Upper lobe of left lung (tissue), 4 donors: Measurements from ENCODE around the gene ARPC2.

Experiments used
- EP300 ChIP-seq, 4 donors: sonication (generic); formaldehyde crosslinking; IDR thresholded peaks; one replicate each; pipeline ENCODE4 v1.5.1; 2017; ENCODE audit warnings: antibody characterized with exemption in 4 of 4, control low read depth in 2 of 4
- POLR2A ChIP-seq, 4 donors: fragments of 450-650 bp; IDR thresholded peaks; one replicate each; pipeline ENCODE4 v1.5.1; 2016 to 2017; ENCODE audit warnings: antibody characterized with exemption in 4 of 4, mild to moderate bottlenecking in 2 of 4
- TF ChIP-seq, protein P1 (sequence below), 6 experiments: fragments of 450-650 bp in 4 of 6; fragments of 200-600 bp in 2 of 6; sonication (generic) in 2 of 6; IDR thresholded peaks; one replicate each; pipeline ENCODE4 v1.5.1; 2016 to 2019; ENCODE audit warnings: antibody characterized with exemption in 6 of 6

DNA sequence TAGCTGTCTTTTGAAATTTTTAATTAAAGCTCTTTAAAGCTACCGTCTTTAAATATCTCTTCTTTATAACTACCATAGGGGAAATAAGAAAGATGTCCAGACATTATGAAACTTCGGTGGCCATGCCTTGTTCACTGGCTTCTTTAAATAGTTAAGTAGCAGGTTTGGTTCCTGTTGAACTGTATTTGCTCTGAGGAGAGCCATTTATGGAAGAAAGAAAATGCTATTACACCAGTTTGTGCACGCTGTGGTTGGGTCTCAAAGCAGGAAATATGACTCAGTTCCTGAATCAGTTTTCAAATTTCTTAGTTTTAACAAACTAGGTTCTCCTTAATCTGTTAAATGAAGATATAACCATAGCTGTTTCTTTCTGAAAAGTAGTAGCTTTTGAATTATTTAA is 12.2 kb downstream of the ARPC2 start:
- TF ChIP-seq, protein P1, sequence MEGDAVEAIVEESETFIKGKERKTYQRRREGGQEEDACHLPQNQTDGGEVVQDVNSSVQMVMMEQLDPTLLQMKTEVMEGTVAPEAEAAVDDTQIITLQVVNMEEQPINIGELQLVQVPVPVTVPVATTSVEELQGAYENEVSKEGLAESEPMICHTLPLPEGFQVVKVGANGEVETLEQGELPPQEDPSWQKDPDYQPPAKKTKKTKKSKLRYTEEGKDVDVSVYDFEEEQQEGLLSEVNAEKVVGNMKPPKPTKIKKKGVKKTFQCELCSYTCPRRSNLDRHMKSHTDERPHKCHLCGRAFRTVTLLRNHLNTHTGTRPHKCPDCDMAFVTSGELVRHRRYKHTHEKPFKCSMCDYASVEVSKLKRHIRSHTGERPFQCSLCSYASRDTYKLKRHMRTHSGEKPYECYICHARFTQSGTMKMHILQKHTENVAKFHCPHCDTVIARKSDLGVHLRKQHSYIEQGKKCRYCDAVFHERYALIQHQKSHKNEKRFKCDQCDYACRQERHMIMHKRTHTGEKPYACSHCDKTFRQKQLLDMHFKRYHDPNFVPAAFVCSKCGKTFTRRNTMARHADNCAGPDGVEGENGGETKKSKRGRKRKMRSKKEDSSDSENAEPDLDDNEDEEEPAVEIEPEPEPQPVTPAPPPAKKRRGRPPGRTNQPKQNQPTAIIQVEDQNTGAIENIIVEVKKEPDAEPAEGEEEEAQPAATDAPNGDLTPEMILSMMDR (IDR thresholded peaks at IDR 0.05) = no peak
- TF ChIP-seq POLR2A (IDR thresholded peaks at IDR 0.05) (no peak), EP300 (IDR thresholded peaks at IDR 0.05) (no peak)
